ENCODE data around the gene RNF7.

- TF ChIP-seq RAD21 (IDR thresholded peaks at IDR 0.05; ENCODE audit: low read depth): no peak
- no peak for TF ChIP-seq YY1 (IDR thresholded peaks at IDR 0.05; ENCODE audit: low read depth)
- no peak for TF ChIP-seq TCF12 (IDR thresholded peaks at IDR 0.05; ENCODE audit: low read depth)
- no peak for TF ChIP-seq CEBPB (IDR thresholded peaks at IDR 0.05)
- no peak for TF ChIP-seq TAF1 (IDR thresholded peaks at IDR 0.05; ENCODE audit: low read depth)
- no peak for TF ChIP-seq REST (IDR thresholded peaks at IDR 0.05; ENCODE audit: low read depth)
- TF ChIP-seq USF1 (IDR thresholded peaks at IDR 0.05): no peak
- no peak for TF ChIP-seq MAX (IDR thresholded peaks at IDR 0.05)
- TF ChIP-seq EP300 (IDR thresholded peaks at IDR 0.05; ENCODE audit: borderline replicate concordance): no peak
Observed at GRCh38 chr3:141779667-141780066, 41.6 kb downstream of the RNF7 start.
